HEK293T (cell line): ENCODE data around the gene IVNS1ABP.

ENCODE experiments used
- FOXA1 ChIP-seq: fragments of 450-650 bp; IDR thresholded peaks from 2 replicates; pipeline ENCODE4 v1.6.1; 2016; ENCODE audit warnings: mild to moderate bottlenecking
- FOXK2 ChIP-seq: fragments of 450-650 bp; IDR thresholded peaks from 2 replicates; pipeline ENCODE4 v1.6.1; 2016; ENCODE audit warnings: mild to moderate bottlenecking

GRCh38 chr1:185353124-185353523 is 36.1 kb upstream of the IVNS1ABP start:
- no peak for TF ChIP-seq FOXA1
- no peak for TF ChIP-seq FOXK2
